GM18520 (cell line): ENCODE measurements around the gene EXOC6.
"Not testable (repeated sequence)": the region's sequence is repeated elsewhere in the genome, so short reads cannot be mapped to it uniquely, and the experiment has no call there.

Experiments
- ATAC-seq: cut with Tn5 transposase; IDR thresholded peaks from one replicate; pipeline ENCODE4 v1.9.1; 2021; ENCODE audit not compliant: unreplicated experiment

The EXOC6 gene

DNA sequence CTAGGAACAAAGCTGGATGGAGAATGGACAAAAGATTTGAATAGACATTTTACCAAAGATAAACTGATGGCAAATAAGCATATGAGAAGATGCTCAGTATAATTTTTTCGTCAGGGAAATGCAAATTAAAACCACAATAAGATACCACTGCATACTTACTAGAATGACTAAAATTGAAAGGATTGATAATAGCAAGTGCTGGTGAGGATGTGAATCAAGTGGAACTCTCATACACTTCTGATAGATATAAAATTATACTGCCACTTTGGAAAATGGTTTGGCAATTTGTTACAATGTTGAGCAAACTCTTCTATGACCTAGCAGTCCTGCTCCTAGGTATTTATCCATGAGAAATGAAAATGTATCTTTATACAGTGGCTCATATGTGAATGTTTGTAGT, 83.3 kb downstream of the EXOC6 start:
- no peak for ATAC-seq

DNA sequence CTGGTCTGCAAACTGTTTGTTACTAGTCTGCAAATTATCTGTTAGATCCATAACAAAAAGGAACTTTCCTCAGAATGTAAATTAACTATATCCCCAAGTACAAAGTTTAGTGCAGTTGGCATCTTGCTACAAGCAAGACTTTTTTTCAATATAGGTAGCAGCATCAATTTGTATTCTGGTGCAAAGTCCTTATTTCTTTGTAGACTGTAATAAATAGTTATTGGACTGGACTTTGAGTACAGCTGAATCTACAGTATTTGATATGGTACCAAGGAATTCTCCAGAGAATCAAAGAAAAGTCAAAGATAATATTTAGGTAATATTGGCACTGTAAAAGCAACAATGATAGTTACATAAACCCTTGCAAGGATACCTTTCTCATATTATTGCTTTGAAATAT, 89.6 kb downstream of the EXOC6 start:
- no peak for ATAC-seq

DNA sequence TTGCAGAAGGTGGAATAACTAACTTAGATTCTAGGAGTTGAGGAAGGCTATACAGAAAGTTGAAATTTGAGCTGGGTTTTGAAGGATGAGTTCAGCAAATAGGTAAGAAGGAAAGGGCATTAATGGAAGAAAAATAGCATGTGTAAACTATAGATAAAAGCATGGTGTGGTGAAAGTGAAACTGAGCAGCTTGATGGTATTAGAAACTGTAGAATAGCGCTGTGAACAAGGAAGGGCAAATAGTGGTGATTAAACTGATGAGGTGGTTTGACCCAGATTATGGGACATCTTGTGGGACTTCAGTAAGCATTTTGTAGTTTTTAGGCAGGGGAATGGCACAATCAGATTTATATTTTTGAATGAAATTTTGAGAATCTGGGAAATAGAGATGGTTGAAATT, 90.5 kb downstream of the EXOC6 start:
- no peak for ATAC-seq

- ATAC-seq, result no peak
These were observed 93.9 kb downstream of the EXOC6 start for GRCh38 chr10:92942226-92942625.

GRCh38 chr10:92946491-92946890, 98.2 kb downstream of the EXOC6 start:
- no peak for ATAC-seq

GRCh38 chr10:92952573-92952972, 104.3 kb downstream of the EXOC6 start:
- ATAC-seq, result not testable (repeated sequence)

DNA sequence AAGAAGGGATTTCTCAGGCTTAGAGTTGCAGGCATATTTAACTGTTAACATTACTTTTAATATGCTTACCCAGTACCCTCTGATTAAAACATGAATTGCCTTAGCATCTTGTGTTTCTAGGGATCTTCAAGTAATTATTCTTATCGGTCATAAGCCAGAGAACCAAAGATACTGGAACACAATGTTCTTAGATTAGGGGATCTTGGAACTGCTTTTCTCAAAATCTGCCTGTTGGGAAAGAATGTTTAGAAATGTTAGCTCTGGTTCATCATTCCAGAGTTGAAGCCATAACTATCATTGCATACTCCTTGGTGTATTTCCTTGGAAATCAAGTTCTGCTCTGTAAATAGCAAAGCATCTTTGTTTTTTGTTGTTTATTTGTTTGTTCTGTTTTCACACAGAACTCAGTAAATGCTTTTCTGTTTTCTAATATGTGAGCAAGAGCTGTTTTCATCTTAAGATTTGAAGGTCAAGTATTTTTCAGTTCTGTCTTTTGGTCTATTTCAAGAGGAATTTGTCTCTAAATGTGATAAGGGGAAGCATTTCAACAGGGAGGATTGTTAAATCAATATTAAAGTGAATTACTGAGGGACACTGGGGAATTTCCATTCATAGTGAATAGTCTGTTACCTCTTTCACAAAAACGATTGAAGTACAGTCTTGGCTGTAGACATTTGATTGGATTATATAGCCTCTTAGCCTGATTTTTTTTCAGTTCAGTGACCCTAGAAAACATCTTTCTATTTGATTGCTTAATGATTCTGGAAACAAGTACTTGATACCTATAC, 109.1 kb downstream of the EXOC6 start:
- ATAC-seq, result no peak

DNA sequence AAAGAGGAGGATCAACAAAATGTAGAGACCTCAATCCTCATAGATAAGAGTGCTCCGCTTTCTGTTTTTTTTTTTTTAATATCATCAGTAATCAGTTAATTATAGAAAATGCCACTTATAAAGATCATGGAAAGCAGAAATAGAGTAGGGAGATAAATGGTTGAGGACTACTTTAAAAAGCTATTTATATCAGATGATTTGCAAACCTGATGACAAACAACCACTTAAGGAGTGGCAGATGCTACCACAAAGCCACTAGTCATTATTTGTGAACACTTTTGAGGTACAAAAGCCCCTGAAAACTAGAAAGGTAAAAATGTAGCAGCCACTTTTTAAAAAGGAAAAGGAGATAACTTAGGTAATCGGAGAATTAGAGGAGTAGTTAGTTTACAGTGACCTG, 113.3 kb downstream of the EXOC6 start:
- no peak for ATAC-seq

GRCh38 chr10:92965314-92965713, 117.0 kb downstream of the EXOC6 start:
- no peak for ATAC-seq

- ATAC-seq, result no peak
These were observed 119.3 kb downstream of the EXOC6 start for GRCh38 chr10:92967641-92968040.

GRCh38 chr10:92969151-92969550, 120.8 kb downstream of the EXOC6 start:
- ATAC-seq, result no peak

- no peak for ATAC-seq
These were observed 122.2 kb downstream of the EXOC6 start for GRCh38 chr10:92970301-92971070.

DNA sequence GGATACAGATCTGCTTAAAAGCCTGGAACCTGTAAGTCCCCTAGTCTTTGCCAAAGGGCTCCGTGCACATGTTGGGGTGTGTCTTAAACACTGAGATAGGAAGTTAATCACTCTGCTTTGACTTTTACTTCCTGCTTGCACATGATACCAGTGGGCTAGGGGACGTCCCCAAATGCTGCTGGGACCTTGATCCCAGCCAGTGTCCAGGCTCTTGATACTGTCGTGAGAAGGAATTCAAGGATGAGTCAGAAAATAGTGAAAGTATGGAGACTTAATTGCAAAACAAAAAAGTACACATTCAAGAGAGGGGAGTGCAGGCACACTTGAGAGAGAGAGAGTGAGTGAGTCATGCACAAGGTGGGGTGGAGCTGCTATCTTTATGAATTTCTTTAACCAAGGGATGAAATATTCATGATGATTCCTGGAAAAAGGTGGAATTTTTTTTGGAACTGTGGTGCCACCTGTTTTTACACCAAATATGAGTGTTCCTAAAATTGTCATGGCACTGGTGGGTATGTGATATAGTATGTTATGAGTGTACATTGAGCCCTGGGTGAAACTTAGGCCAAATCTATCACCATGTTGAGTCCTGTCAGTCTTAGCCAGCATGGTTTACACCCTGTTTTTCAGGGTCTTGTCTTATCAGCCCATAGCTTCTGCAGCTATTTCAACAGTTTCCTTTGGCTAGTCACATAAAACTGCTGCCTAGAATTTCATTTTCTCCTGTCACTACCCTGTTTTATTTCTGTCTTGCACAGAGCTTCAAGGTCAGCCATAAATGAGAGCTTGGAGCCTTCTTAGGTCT, 123.9 kb downstream of the EXOC6 start:
- no peak for ATAC-seq

GRCh38 chr10:92972886-92973285, 124.6 kb downstream of the EXOC6 start:
- ATAC-seq, result no peak

DNA sequence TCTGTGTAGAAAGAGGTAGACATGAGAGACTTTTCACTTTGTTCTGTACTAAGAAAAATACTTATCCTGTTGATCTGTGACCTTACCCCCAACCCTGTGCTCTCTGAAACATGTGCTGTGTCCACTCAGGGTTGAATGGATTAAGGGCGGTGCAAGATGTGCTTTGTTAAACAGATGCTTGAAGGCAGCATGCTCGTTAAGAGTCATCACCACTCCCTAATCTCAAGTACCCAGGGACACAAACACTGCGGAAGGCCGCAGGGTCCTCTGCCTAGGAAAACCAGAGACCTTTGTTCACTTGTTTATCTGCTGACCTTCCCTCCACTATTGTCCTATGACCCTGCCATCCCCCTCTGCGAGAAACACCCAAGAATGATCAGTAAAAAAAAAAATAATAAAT, 128.0 kb downstream of the EXOC6 start:
- not testable (repeated sequence) for ATAC-seq

DNA sequence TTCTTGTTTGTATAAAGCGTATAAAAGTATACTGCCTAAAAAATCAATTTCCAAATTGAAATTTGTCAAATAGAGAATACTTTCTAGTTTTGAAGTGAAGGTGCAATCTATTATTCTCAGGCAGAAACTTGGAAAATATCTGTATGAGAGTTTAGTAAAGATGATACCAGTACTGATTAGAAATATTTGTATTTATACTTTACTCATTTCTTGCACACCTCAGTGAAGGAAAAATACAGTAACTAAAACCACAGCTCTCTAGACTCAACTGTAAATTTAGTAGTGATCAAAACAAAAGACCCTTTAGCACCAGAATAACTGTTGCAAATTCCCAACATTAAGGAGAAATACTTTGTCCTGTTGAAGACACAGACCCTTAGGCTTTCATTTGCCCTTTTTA, 140.9 kb downstream of the EXOC6 start:
- ATAC-seq, result no peak

GRCh38 chr10:92990615-92991014, 142.3 kb downstream of the EXOC6 start:
- ATAC-seq, result peak; percentile 84

GRCh38 chr10:92991513-92991912, 143.2 kb downstream of the EXOC6 start:
- no peak for ATAC-seq

GRCh38 chr10:92993699-92994272, 145.5 kb downstream of the EXOC6 start:
- ATAC-seq, result no peak

GRCh38 chr10:92995509-92995908, 147.2 kb downstream of the EXOC6 start:
- ATAC-seq, result no peak

DNA sequence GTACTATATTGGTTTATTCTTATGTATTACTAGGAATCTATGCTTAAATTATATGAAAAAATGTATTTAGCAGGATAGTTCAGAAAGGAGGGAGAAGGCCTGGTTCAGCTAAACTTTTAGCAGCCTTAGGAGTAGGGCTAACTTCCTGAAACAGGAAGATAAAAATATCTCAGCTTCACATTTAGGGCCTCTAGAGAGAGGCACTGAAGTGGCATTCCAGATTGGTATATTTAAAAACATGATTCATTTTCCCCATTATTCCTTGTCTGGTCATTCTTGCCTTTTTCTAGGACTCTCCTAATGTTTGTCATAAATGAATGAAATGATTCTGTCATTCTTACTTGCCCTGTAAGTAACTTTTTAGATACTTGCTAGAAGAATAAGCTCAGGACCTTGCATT, 149.3 kb downstream of the EXOC6 start:
- ATAC-seq, result no peak
